Measurements from ENCODE around the gene KIRREL3. TPM values are rescaled to one million over a fixed set of nuclear protein-coding genes. Genes with fewer than 3 reads are reported as not detected.

Gene KIRREL3
- total RNA-seq, 2 experiments from 2014 or later: not detected

- no peak for ATAC-seq (ENCODE audit: poor library complexity)
- CTCF ChIA-PET: no interaction called here
- POLR2A ChIA-PET: no interaction called here
Observed at GRCh38 chr11:126658306-126659056, 342.1 kb downstream of the KIRREL3 start.

GRCh38 chr11:126655807-126656128 is 344.8 kb downstream of the KIRREL3 start:
- peaks cover 22% of the 10 kb centered on the region for H3K27me3 Mint-ChIP-seq
- H3K27ac Mint-ChIP-seq: no peak overlapping the region
- intact Hi-C loops (cut with DNase I, micrococcal nuclease): no loop called here
- Histone ChIP-seq H3K9me3 (ENCODE audit: control insufficient read depth in 1 of 2, insufficient read depth in 1 of 2, low read length in 2 of 2) (no peaks in the 10 kb centered on the region), H3K4me3 (ENCODE audit: low read length) (no peak overlapping the region), H3K36me3 (ENCODE audit: insufficient read depth, low read length) (no peaks in the 10 kb centered on the region), H3K4me1 (ENCODE audit: insufficient read depth, low read length) (no peaks in the 10 kb centered on the region), H3K27me3 (ENCODE audit: control insufficient read depth in 1 of 2, insufficient read depth in 2 of 2, low read length in 2 of 2) (peaks cover 0 to 10% of the 10 kb centered on the region in 2 experiments), H3K27ac (ENCODE audit: low read depth in 1 of 2, low read length in 2 of 2) (no peak overlapping the region)
- H3K4me3 Mint-ChIP-seq: no peak overlapping the region
- POLR2A ChIA-PET: no interaction called here
- H3K4me1 Mint-ChIP-seq (ENCODE audit: low read depth): no peaks in the 10 kb centered on the region
- CTCF ChIA-PET: no interaction called here
- no peaks in the 10 kb centered on the region for H3K9me3 Mint-ChIP-seq
- DNase-seq (no peak), ATAC-seq (ENCODE audit: poor library complexity) (no peak)
- H3K36me3 Mint-ChIP-seq (ENCODE audit: low read depth): no peaks in the 10 kb centered on the region
- no peak for TF ChIP-seq CTCF (IDR thresholded peaks at IDR 0.05)

More at GRCh38 chr11:126658306-126659056, 342.1 kb downstream of the KIRREL3 start:
- Mint-ChIP-seq H3K4me1 (ENCODE audit: low read depth) (no peaks in the 10 kb centered on the region), H3K36me3 (ENCODE audit: low read depth) (no peaks in the 10 kb centered on the region), H3K27ac (no peak overlapping the region), H3K4me3 (no peak overlapping the region), H3K9me3 (no peaks in the 10 kb centered on the region), H3K27me3 (peaks cover 22% of the 10 kb centered on the region)
- no peaks in the 10 kb centered on the region for H3K9me3 ChIP-seq (ENCODE audit: control insufficient read depth in 1 of 2, insufficient read depth in 1 of 2, low read length in 2 of 2)
- no peak overlapping the region for H3K4me3 ChIP-seq (ENCODE audit: low read length)
- DNase-seq: no peak
- no peak overlapping the region for H3K27ac ChIP-seq (ENCODE audit: low read depth in 1 of 2, low read length in 2 of 2)
- H3K4me1 ChIP-seq (ENCODE audit: insufficient read depth, low read length): no peaks in the 10 kb centered on the region
- peaks cover 0 to 10% of the 10 kb centered on the region in 2 experiments for H3K27me3 ChIP-seq (ENCODE audit: control insufficient read depth in 1 of 2, insufficient read depth in 2 of 2, low read length in 2 of 2)
- no peaks in the 10 kb centered on the region for H3K36me3 ChIP-seq (ENCODE audit: insufficient read depth, low read length)
- intact Hi-C loops (cut with DNase I, micrococcal nuclease): no loop called here
- TF ChIP-seq CTCF (IDR thresholded peaks at IDR 0.05): no peak

GRCh38 chr11:126654886-126655806 is 345.4 kb downstream of the KIRREL3 start:
- H3K4me3 ChIP-seq (ENCODE audit: low read length): no peak overlapping the region
- H3K36me3 ChIP-seq (ENCODE audit: insufficient read depth, low read length): no peaks in the 10 kb centered on the region
- no peak for TF ChIP-seq CTCF (IDR thresholded peaks at IDR 0.05)
- H3K4me1 ChIP-seq (ENCODE audit: insufficient read depth, low read length): no peaks in the 10 kb centered on the region
- H3K9me3 Mint-ChIP-seq: no peaks in the 10 kb centered on the region
- CTCF ChIA-PET: no interaction called here
- no peak overlapping the region for H3K4me3 Mint-ChIP-seq
- H3K27me3 Mint-ChIP-seq: peaks cover 27% of the 10 kb centered on the region
- H3K27ac Mint-ChIP-seq: no peak overlapping the region
- intact Hi-C loops (cut with DNase I, micrococcal nuclease): no loop called here
- H3K27ac ChIP-seq (ENCODE audit: low read depth in 1 of 2, low read length in 2 of 2): no peak overlapping the region
- DNase-seq (no peak), ATAC-seq (ENCODE audit: poor library complexity) (no peak)
- H3K4me1 Mint-ChIP-seq (ENCODE audit: low read depth): no peaks in the 10 kb centered on the region
- no peaks in the 10 kb centered on the region for H3K36me3 Mint-ChIP-seq (ENCODE audit: low read depth)
- no peaks in the 10 kb centered on the region for H3K9me3 ChIP-seq (ENCODE audit: control insufficient read depth in 1 of 2, insufficient read depth in 1 of 2, low read length in 2 of 2)
- H3K27me3 ChIP-seq (ENCODE audit: control insufficient read depth in 1 of 2, insufficient read depth in 2 of 2, low read length in 2 of 2): peaks cover 0 to 10% of the 10 kb centered on the region in 2 experiments
- POLR2A ChIA-PET: no interaction called here

All from CD4-positive, alpha-beta T cell (primary cell).